Hematopoietic multipotent progenitor cell treated with erythropoietin and hydrocortisone succinate and interleukin-3 and kit ligand, for 15 days (in vitro differentiated cells): Measurements from ENCODE around the gene ZNF729.
"Not testable (repeated sequence)": the region's sequence is repeated elsewhere in the genome, so short reads cannot be mapped to it uniquely, and the experiment has no call there.

Experiments used
- DNase-seq: peaks from one replicate; pipeline ENCODE4 v3.0.0-alpha.2; 2015; ENCODE audit warnings: low spot score

The ZNF729 gene

DNA sequence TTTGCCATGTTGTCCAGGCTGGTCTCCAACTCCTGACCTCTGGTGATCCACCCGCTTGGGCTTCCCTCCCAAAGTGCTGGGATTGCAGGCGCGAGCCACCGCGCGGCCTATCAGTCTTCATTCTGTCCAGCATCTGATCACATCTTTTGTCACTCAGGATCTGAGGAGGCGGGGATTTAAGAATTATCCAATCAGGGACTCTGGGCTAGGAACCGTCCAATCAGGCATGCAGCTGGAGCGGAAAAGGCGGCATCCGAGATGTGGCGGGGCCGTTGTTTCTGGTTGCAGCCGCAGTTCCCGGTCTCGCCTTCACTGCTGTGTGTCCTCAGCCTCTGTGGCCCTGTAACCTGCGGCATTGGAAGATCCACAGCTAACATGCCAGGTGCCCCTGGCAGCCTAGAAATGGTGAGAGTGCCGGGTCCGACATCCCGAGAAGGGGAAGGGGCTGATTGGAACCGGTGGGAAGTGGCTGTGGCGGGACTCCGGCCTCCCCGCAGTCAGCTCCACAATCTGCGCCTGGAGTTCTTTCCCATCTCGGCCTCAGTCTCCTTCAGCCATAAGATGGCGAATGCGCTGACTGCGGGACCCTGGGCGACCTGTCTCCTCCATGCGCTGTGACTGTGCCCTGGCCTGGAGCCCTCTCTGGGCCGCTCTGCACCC is at the start of gene ZNF729:
ZNF729 (plus strand) TSS at position 291 of the 660 bp plus-strand sequence; CDS start at position 376, 85 bp downstream.
- no peak for DNase-seq

DNA sequence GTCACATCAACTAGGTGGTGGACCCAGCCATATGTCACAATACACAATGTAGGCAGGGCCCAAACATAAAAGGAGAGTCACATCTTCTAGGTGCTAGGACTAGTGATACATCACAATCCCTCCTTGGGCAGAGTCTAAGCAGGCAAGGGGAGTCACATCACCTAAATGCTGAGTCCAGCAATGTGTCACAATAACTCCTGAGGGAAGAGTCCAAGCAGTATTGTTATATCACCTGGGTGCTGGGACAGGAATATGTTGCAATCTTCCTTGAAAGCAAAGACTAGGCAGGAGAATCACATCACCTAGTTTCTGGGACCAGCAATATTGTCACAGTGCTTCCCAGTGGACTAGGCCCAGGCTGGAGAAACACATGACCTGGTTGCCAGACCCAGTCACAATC is 29.4 kb upstream of the ZNF729 start:
- DNase-seq: no peak

DNA sequence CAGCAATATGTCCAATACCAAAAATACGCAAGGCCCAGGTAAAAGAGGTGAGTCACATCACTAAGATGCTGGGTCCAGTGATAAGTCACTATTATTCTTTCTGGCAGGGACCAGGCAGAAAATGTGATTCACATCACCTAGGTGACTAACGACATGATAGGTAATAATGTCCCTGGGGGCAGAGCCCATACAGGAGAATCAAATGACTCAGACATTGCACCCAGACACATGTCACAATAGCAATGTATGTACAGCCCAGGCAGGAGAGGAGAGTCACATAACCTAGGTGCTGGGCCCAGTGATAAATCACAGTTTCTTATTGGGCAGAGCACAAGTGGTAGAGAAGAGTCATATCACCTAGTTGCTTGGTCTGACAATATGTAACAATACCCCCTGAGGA is 28.9 kb upstream of the ZNF729 start:
- no peak for DNase-seq

DNA sequence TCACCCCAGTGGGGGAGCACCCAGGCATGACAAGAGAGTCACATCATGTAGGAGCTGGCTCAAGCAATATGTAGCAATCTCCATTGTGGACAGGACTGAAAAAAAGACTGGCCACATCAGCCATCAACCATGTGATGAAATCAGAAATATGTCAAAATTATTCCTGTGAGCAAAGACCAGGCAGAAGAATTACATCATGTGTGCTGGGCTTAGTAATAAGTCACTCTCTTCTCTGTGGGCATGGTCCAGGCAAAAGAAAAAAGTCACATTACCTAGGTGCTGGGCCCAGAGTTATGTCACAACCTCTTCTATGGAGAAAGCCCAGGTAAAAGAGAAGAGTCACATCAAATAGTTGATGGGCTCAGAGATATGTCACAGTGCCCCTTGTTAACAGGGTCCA is 28.3 kb upstream of the ZNF729 start:
- DNase-seq: no peak

DNA sequence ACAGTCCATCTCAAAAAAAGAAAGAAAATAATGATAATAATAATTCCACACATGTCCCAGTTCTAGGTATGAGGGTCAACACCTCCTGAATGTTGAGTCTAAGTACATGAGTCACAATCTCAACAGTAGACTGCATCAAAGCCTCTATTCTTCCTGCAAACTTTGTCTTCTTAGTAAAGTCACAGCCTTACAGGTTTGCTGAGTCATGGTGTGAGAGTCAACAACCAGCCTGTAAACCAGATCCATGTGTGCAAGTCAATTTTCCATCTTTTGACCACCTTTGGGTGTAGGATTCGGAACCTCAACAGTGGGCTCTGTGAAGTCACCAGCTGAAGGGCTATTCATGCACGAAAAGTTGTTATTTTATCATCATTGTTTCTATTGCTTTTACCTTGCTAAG is 25.7 kb upstream of the ZNF729 start:
- no peak for DNase-seq

DNA sequence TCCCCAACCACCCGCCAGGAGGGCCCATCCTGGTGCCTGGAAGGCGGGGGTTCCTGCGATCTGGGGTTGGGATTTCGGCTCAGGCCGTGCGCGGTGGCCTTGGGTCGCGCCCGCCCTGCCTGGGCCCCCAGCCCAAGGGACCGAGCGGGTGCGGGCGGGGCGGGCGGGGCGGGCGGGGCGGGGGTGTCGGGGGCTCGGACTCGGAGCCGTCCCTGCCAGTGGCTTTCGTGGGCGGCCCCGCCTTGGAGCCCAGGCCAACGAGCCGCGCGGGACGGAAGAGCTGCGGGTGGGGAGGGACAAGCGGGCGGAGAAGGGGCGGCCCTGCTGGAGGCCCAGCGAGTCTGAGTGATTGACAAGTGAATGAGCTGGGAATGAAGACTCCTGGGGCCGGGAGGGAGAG is 24.6 kb upstream of the ZNF729 start:
- DNase-seq: no peak

DNA sequence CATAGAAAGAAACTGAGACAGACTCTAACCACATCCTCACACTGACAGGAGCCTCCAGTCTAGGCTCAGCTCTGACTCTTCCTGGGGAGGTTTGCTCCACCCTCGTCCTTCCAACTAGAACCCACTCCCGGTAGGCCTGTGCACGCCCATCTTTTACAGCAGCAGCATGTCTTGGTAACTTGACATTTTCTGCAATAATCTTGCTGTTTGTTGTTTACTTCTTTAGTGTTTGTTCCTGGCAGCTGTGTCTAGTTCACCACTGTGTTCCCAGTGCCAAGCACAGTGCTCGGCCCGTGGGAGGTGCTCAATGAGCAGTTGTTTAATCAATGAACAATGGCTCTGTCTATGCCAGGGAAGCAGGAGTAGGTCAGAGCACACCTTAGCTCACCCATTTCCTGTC is 23.1 kb upstream of the ZNF729 start:
- DNase-seq: no peak

DNA sequence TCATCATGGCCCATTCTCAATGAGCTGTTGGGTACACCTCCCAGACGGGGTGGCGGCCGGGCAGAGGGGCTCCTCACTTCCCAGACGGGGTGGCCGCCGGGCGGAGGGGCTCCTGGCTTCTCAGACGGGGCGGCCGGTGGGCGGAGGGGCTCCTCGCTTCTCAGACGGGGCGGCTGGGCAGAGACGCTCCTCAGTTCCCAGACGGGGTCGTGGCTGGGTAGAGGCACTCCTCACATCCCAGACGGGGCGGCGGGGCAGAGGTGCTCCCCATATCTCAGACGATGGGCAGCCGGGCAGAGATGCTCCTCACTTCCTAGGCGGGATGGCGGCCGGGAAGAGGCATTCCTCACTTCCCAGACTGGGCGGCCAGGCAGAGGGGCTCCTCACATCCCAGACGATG is 35.3 kb downstream of the ZNF729 start:
- not testable (repeated sequence) for DNase-seq

DNA sequence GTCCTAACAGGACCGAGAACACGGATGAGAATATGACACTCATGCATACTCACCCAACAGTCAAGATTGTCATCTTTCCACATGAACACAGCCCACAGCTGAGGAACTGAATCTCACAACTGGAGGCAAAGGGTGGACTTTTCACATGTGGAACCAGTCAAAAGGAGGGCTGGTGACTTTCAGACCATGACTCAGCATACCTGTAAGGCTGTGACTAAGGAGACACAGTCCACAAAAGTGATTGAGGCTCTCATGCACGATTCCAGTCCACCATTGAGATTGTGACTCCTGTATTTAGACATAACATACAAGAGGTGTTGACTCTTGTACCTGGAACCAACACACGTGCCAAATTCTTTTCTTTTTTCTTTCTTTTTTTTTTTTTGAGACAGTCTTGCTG is 40.0 kb downstream of the ZNF729 start:
- no peak for DNase-seq

DNA sequence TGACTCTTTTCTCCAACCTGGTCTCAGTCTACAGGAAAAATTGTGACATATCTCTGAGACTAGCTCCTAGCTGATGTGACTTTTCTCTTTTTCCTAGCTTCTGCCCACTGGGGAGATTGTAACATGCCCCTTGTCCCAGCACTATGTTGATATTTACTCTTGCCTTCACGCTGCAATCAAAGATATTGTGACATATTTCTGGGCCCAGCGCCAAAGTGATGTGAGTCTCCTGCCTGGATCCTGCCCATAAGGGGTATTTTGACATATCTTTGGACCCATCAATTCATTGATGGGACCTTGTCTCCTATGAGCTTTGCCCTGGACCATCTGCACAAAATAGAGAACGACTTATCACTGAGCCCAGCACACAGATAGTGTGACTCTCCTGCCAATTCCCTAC is 41.1 kb downstream of the ZNF729 start:
- no peak for DNase-seq

DNA sequence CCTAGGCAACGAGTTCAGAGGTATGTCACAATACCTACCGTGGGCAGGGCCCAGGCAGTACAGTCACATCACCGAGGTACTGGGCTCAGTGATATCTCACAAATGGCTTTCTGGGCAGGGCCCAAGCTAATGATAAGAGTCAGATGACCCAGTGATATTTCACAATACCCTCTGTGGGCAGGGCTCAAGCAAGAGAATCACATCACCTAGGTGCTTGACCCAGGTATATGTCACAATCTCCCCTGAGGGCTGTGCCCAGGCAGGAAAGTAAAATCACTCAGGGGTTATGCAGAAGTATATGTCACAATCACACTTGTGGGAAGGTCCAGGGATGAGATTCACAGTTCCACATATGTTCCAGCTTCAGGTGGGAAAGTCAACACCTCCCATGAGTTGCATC is 45.3 kb downstream of the ZNF729 start:
- DNase-seq: no peak

DNA sequence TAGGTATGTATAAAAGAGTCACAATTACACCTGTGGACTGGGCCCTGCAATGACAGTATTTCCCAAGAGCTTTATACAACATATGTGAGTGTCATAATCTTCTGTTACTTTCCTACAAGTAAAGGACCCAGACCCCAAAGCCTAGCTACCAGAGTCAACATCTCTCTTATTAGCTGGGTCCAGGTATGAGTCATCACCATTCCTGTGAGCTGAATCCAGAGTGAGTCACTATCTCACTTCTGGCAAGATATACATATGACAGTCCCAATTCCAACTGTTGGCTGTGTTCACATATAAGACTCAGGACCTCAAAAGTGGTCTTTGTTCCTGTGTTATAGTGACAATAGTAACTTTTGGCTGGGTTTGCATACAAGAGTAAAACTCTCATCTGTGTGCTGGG is 46.7 kb downstream of the ZNF729 start:
- no peak for DNase-seq

DNA sequence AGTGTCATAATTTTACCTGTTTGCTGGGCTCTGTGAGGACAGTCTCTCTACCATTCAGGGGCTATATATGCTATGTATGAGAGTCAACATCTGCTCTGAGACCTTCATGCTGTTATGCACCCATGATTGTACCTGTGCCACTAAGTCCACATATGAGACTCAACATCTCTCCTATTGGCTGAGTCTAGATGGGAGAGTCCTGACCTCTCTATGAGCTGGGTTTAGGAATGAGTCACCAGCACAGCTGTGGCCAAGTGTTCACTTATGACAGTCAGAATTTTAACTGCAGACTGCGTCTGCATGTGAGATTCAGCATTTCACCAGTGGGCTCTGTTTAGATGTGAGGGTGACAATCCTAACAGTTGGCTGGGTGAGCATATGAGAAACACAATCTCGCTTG is 49.5 kb downstream of the ZNF729 start:
- DNase-seq: no peak

DNA sequence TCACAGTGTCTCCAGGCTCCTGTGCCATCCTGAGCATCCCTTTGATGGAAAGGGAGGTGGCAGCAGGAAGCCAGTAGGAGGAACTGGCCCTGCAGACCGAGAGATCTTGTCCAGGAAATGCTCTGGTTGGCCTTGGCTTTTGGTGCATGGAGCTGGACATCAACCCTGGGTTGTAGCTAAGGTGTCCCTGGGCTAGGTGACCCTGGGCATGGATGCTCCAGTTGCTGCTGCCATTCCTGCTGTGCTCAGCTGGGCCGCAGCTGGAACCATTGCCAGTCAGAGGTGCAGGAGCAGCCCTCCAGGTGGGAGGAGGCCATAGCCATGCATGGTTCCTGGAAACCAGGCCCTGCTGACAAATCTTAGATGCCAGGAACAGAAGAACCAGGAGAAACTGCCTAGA is 68.4 kb downstream of the ZNF729 start:
- no peak for DNase-seq
